Ecto neural progenitor cell (in vitro differentiated cells): Measurements from ENCODE around the gene MCFD2.

Experiments
- DNase-seq: peaks from one replicate; pipeline ENCODE4 v3.0.0-alpha.2; 2018; ENCODE audit warnings: low spot score

MCFD2 gene

DNA sequence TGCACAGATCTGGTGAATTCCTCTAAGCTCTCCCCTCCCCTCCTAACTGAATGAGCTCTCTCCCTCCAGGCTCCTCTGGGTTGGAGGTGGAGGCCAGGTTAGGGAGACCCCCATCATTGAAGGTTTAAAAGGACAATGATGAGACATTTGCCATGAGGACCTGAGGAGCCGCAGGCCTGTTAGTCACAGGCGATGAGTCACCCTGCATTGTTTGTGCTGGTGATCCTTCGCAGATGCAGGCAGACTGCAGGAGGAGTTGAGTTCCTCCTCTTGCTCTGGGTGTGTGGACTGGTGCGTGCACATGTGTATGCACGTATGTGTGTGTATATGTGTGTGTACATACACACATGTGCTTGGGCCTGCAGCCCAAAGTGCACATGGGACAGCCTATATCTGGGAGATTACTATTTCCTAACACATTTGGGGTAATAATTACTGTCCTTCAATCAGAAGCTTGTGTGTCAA is 42.0 kb downstream of the MCFD2 start:
- no peak for DNase-seq

DNA sequence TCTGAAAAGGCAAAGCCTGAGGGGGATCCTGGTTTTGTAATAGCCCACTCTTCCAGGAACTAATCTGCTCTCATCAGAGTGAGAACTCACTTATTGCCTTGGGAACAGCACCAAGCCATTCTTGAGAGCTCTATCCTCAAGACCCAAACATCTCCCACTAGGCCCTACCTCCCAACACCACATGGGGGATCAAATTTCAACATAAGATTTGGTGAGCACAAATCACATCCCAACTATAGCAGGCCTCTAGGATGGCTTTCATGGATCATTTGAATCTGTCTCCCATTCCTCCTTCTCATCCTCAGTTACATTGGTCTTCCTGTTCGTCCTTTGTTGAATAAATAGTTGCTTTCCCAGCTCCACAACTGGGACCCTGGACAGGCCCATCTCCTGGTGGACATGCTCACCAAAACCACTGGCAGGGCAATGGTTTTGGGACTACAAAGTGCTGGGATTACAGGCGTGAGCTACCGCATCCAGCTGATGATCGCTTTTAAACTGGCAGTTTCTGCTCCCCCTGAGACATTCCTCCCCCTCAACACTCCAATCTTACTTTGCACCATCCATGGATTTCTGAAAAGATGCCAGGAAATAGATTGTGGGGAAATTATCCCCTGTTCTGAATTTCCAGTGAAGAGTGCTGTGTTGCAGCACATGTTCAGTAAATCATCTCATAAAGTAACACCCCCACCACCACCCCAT is 42.6 kb downstream of the MCFD2 start:
- no peak for DNase-seq

DNA sequence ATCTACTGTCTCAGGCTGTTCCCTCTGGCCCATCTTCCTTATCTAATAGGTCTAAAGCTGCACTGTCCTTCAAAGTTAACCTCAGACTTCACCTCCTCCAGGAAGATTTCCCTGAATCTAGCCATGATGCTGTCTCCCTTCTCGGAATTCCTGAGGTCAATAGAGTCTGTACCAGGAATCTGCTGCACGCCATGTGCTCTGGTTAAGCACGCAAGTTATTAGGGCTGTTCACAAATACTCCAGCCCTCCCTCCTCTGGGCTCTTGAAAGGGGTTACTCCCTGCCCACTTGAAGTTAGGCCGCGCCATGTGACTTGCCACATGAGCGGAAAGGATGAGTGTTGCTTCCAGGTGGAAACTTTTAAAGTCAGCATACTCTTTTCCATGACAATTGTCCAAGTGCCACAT is 43.6 kb downstream of the MCFD2 start:
- DNase-seq = no peak

DNA sequence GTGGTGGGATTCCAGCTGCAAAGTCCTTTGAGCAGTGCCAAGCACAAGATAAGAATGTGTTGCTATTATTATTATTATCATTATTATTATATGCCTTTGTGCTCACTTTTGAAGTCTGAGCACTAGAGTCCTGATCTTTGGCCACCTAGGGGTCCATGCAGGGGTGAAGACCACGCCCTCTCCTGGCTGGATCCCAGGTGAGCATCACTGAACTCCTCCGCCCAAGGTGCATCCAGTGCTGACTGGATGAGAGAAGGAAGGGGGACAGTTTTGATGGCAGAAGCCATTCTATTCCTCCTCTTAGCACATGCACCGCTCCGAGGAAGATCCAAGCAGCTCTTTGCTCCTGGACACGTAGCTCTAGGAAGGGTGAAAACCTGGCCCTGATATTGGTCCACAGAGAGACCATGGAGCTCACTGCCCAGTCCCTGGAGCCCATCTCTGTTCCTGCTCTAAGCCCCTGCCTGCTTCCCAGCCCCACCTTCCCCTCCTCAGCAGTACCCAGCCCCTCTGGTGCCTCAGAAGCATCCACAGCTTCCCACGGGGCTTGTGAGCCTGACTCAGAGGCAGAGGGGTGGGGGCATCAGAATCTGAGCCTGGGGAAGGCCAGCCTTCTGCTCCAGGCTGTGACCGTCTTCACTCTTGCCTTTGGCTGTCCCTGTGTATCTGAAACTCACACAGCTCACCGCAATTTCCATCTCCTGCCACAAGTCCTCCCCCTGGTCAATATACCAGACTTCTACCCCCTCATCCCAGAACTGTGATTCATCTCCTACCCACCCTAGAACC is 45.4 kb downstream of the MCFD2 start:
- no peak for DNase-seq

DNA sequence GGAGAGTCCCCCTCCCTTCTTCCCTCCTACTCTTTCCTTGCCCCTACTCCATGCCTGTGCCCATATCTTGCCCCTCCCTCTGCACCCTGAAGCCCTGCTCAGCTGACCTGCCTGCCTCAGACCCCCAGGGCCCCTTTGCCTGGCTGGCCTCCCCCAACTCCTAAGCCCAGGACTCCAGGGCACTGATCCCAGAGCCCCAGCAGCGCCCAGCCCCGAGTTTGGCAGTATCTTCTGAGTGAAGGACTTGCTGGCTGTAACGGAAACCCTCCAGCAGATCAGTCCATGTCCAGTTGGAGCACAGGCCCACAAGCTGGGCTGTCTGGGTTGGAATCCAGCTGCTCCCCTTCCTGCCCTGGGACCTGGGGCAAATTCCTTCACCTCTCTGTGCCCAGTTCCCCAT is 46.0 kb downstream of the MCFD2 start:
- no peak for DNase-seq

DNA sequence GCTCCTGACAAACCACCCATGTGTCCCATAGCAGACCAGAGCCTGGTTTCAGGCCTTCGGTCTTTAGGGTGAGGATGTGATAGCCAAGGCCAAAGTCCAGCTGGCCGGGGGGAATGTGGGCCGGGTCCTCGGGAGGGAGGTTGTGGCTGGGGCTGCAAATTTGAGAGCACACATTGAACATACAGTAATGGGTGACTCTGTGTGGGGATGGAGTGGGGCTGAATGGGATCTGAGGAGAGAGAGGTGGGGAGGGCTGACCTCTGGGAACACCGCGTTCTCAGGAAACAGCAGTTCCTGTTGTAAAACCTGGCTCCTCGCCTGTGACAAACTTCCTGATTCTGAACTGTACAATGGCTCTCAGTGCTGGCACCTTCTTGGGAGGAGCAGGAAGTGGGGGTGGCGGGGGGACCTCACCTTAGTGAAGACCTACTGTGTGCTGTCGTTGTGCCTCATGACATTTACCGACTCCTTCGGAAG is 48.8 kb downstream of the MCFD2 start:
- no peak for DNase-seq

DNA sequence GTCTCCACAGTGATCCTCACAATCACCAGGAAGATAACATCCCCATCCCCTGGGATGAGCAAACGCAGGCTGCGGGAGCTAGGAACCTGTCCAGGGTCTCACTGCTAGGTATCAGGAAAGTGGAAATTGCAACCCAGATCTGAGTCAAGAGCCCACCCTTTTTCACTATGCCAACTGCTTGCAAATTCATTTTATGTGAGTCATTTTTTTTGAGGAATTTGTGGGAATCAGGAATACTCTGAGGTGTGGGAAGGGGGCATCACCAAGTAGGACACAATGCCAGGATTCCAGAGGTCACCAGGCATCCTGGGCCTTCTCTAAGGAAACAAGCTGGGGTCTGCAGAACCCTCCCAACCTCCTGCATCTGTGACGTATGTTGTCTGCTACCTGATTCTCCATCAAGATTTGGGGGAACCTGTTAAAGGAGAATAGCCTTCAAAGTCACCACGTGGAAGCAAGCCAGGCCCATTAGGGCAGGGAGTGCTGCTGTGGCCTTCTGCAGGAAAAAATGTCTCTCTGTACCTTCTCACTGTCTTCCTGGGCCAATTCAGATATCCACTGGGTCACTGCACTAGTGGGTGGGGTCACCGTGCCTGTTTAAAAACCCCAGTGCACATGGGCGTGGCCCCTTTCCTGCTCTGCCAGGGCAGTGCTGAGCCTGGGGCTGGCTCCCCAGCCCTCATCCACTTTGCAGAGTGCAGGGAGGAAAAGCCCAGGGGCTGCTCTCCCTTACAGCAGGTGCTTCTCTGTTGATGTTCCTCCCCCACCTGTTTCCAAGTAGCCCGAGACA is 50.2 kb downstream of the MCFD2 start:
- no peak for DNase-seq

DNA sequence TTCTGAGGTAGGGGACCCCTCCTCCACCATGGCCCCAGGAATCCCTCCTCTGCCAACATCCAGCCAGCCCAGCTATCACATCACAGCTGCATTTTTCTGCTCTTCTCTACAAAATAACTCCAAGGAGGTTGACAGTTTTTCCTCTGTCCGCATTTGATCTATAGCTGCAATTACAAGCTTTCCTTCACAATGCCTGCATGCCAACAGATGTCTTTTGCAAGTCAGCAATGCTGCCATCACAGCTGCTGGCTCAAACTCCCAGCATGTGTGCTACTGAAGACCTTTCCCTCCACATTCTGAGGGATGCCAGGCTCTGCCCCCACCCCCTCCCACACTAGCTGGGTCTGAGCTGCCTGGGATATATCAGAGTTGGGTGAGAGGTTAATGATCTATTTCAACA is 51.7 kb downstream of the MCFD2 start:
- DNase-seq = no peak

DNA sequence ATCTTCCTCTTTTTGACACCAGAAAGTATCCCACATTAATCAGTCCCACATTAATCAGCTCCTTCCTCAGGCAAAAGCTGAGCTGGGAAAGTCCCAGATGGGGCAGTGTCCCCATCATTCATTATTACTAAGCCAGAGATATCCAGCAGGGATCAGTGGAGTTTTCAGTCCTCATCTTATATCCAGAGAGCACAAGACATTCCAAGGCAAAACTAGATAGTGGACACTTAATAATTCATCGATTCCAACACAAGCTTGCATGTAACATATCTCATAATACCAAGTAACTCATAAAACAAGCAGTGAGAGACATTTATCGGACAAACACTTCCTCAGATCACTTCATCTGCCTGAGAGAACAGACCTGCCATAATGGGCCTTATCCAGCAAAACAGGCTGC is 53.1 kb downstream of the MCFD2 start:
- no peak for DNase-seq

DNA sequence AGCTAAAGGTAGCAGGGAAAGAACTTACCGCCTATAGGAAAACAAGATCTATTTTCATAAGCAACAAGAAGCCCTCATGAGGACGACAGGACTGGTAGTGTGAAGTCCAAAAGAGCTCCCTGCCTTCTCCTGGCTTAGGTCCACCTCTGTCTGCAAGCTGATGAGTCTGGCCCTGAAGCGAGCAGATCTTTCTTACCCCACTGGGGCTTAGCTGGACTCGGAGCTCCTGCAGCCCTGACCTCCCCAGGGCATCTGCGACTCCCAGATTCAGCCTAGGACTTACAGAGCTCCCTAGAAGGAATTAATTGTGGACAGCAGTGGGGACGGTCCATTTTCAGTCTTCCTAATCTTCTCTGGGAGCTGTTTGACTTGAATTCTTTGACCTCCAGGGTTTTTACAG is 53.7 kb downstream of the MCFD2 start:
- DNase-seq = no peak

DNA sequence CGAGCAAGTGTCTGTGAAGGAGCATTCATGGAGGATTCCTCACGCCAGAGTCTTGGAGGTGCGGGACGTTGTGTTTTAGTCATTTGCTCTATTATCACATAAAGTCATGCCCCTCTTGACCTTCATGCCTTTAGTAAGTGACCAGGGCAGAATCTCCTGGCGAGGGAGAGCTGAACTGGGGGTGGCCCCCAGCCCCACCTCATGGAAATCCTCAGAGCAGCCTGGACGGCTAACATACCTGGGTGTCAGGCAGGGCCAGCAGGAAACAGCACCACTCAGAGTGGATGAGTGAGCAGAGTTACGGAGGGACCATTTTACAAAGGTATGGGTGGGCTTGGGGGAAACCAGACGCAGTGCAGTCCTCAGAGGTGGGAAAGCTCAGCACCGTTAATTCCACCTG is 56.1 kb downstream of the MCFD2 start:
- DNase-seq = no peak

DNA sequence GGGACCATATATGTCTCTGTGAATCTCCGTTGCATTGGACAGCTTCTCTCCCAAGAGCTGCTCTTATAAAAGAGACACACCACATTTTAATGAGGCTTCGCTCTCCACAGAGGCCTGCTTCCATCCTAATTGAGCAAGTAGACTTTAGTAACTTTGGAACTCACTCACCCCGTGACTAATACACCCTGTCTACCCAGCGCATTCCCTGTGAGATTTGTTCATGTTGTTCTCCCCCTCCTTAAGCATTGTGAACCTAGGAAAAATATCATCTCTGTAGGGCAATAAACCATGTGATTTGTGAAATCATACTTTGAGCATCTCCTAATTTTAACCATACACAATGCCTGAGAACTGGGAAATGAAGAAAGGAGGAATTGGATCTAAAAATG is 56.9 kb downstream of the MCFD2 start:
- no peak for DNase-seq

DNA sequence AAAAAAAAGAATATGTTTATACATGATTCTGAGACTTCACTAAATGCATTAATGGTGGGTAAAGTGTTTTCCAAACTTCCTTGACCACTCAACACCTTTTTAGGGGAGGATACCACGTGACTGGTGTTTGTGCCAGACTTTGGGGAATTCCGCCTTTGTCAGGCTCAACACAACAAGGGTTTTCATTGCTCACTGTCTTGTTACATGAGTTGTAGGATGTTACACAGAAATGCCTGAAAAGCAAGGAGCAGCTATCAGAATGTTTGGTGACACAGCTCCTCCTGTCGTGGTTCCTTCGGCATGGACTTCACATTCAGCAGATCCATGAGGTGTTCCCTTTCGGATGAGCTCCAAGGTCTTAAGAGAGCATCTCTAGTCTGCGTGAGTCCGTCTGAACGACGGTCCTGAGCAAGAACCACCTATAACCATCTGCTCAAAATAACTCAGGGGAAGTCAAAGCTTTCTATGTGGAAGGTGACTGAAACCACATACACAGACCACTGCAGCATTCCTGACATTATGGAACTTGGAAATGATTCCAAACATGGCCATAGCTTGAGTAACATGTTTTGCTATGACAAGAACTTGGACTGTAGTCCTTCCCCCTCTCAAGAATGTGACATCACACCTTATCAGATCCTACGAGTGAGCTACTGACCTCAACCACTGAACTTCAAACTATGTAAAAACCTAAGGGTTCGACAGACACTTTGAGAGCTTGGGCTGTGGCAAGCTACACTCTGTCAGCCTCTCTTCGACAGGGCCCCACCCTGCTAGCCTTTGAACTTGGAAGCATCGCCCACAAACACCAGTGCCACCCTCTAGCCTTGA is 57.5 kb downstream of the MCFD2 start:
- DNase-seq = no peak

DNA sequence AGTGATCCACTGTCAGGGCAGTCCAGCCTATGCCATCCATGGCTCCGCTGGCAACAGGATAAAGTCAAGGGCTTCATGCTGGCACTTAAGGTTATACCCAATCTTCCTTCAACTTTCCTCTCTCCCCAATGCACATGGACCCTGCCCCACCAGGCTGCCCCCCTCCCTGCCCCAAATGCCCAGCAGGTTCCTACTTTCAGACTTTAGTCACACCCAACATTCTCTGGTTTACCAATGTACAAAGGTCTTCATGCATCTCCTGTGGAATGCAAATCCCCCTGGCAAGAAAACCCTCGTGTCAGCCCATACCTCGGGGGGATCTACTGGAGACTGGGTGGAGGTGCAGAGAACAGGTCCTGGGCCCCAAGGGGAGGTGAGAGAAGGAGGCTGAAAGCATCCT is 59.3 kb downstream of the MCFD2 start:
- DNase-seq = no peak

DNA sequence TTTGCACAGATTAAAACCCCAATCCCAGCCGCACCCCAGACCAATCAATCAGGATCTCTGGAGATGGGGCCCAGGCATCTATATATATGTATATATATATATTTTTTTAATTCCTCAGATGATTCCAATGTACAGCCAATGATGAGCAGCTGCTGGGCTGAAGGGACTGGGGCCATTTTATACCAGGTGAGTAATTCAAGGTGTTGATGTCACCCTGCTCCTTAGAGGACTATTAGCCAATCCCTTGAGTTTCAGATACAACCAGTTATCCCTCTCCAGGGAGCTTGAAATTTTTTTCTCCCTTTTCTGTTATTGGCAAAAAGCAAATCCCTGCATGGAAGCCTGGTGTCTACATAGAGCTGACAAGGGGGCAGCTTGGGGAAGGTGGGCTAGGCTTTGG is 59.8 kb downstream of the MCFD2 start:
- DNase-seq = no peak

DNA sequence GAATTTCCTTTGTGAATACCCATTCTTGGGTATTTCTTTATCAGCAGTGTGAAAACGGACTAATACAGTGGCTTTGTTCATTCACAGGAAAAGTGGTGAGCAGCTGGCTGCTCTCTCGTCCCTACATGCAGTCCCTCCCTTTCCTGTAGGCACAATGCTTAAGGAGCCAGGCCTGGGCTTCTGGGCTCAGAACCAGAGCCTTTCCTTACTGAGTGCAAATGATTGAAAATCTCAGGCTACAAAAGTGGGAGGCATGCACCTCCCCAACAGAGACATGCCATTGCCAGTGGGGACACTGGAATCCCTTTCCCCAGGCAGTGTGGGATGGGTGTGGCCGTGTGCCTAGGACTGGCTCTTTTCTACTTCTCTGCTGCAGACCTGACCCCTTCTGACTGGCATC is 61.3 kb downstream of the MCFD2 start:
- no peak for DNase-seq

DNA sequence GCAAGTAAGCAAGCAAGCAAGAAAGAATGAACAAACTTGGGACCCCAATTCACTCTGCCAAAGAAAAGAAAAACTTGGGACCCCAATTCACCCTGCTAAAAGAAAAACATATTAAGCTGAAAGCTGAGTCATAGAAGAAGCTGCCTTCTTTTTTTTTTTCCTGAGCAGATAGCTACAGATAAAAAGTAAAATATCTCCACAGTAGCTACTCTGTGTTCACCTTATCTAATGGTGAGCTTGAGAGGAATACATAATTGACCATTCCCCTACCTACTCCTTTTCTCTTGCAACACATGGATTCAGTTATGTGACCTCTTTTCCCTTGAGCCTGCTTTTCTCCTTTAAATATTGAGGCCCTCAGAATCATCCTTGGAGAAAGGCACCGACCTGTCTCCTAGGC is 63.0 kb downstream of the MCFD2 start:
- DNase-seq = no peak

DNA sequence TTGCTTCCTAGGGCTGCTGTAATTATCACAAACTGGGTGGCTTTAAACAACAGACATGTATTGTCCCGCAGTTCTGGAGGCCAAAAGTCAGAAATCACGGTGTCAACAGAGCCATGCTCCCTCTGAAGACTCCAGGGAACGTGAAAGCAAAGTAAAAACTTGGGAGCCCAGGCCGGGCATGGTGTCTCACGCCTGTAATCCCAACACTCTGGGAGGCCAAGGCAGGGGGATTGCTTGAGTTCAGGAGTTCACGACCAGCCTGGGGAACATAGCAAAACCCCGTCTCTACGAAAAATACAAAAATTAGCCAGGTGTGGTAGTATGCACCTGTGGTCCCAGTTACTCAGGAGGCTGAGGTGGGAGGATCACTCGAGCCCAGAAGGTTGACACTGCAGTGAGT is 63.5 kb downstream of the MCFD2 start:
- no peak for DNase-seq
